AG04450 (cell line): Measurements from ENCODE around the gene TBC1D30. TPM values are rescaled to one million over a fixed set of nuclear protein-coding genes. Genes with fewer than 3 reads are reported as not detected.

Source experiments
- CTCF ChIA-PET: fragments of 300-600, 350-600 bp; formaldehyde crosslinking; extraction: SDS; loops from one replicate; lab custom pipeline; 2022; ENCODE audit warnings: antibody characterized with exemption, inconsistent platforms; lab: Charles Lee
- POLR2A ChIA-PET: fragments of 350-600 bp; formaldehyde crosslinking; extraction: SDS; loops from one replicate; lab custom pipeline; 2021; ENCODE audit warnings: antibody characterized with exemption, inconsistent platforms; lab: Yijun Ruan, JAX
- DNase-seq: peaks from one replicate; pipeline ENCODE4 v3.0.0-alpha.2; 2011; ENCODE audit warnings: low read depth, low spot score
- H3K27ac ChIP-seq: one replicate; pipeline ENCODE4 v1.5.1; 2012; ENCODE audit warnings: low read depth, low read length, control low read depth
- H3K27me3 ChIP-seq: one replicate; pipeline ENCODE4 v1.6.0; 2012; ENCODE audit warnings: low read length; ENCODE audit not compliant: control insufficient read depth, insufficient read depth
- H3K4me3 ChIP-seq: 2 replicates; pipeline ENCODE4 v1.5.1; 2011; ENCODE audit warnings: mild to moderate bottlenecking, low read depth, low read length, control low read depth
- H3K9me3 ChIP-seq: 2 replicates; pipeline ENCODE4 v1.5.1; 2012; ENCODE audit warnings: low read length; ENCODE audit not compliant: control insufficient read depth, insufficient read depth
- polyA plus RNA-seq: library from polyadenylated mRNA; depleted of rRNA; stranded (reverse); fragments of >200 nt; gene quantifications from 2 replicates; pipeline ENCODE4 v1.2.3, GENCODE V29; 2011
- TF ChIP-seq, protein P1 (sequence below): IDR thresholded peaks from 2 replicates; pipeline ENCODE4 v1.5.1; 2011; ENCODE audit warnings: low read depth, low read length, control low read depth, inconsistent platforms

TBC1D30 gene
- polyA plus RNA-seq, 1 experiment, result 0.40 TPM

DNA sequence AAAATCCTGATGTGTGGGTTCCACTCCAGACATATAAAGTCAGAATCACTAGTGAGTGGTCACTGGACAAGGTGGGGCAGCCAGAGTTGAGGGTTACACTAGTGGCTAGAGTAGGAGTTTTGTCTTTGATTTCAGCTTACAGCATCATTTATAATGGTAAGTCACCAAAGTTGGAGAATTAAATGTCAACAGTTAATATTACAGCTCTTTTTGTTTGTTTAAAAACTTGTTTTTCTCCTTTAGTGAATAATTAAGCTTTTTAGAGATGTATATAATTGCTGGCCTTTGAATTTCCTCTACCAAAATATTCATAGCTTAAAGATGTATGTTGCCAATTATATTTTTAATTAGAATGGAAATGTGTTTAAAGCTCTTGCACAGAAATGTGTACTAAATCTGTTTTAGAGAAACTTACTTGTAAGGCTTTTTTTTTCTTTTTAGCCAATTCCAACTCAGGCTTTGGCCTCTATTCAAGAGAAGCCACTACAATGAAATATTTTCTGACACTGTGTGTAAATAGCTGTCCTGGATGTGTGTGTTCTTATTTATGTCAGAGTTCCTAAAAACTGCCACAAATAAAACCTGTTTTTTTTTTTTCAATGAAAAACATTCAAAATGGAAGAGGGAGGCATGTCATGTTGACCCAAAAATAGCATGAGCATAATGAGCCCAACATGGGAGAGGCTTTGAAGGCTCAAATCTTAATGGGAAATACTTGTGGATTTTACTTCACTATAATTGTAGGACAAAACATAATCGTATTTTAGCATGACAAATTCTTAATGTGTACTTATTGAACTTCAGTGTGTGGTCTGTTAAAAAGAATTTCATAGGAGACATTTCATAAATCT lies 92.2 kb downstream of the TBC1D30 start:
- ChIA-PET CTCF (interaction anchor here (1.3 kb wide), 1 partner anchor 26 kb away, joined by 4 read pairs; no protein-coding TSS in a partner anchor), POLR2A (no interaction called here)
- no peak for DNase-seq
- H3K27me3 ChIP-seq, result peaks cover 44% of the 10 kb centered on the region
- no peak overlapping the region for H3K27ac ChIP-seq
- H3K9me3 ChIP-seq, result no peaks in the 10 kb centered on the region
- TF ChIP-seq, protein P1, sequence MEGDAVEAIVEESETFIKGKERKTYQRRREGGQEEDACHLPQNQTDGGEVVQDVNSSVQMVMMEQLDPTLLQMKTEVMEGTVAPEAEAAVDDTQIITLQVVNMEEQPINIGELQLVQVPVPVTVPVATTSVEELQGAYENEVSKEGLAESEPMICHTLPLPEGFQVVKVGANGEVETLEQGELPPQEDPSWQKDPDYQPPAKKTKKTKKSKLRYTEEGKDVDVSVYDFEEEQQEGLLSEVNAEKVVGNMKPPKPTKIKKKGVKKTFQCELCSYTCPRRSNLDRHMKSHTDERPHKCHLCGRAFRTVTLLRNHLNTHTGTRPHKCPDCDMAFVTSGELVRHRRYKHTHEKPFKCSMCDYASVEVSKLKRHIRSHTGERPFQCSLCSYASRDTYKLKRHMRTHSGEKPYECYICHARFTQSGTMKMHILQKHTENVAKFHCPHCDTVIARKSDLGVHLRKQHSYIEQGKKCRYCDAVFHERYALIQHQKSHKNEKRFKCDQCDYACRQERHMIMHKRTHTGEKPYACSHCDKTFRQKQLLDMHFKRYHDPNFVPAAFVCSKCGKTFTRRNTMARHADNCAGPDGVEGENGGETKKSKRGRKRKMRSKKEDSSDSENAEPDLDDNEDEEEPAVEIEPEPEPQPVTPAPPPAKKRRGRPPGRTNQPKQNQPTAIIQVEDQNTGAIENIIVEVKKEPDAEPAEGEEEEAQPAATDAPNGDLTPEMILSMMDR, result no peak
- no peak overlapping the region for H3K4me3 ChIP-seq

- H3K9me3 ChIP-seq, result no peaks in the 10 kb centered on the region
- ChIA-PET POLR2A (no interaction called here), CTCF (no interaction called here)
- H3K4me3 ChIP-seq, result no peak overlapping the region
- TF ChIP-seq, protein P1, result no peak
- no peak overlapping the region for H3K27ac ChIP-seq
- DNase-seq, result no peak
- H3K27me3 ChIP-seq, result peaks cover 37% of the 10 kb centered on the region
Observed at GRCh38 chr12:64918344-64918743, 93.9 kb downstream of the TBC1D30 start.

DNA sequence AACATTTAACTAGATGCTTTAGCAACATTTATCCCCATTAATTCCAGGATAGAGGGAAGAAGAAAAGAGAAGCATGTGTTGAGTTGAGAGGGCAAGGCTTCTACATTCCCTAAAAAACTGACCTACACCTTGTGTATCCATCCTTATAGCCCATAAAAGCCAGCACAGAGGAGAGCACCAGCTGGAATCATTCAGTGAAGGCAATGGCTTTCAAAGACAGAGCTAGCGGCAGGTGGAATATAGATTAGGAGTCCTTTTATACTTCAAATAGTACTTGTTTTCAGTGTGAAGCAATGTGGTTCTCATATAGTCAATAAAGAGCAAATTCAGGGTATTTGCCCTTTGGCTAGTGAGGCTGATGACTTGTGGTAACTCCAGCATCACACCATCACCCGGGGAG lies 94.4 kb downstream of the TBC1D30 start:
- peaks cover 35% of the 10 kb centered on the region for H3K27me3 ChIP-seq
- H3K27ac ChIP-seq, result no peak overlapping the region
- CTCF ChIA-PET, result no interaction called here
- no peak for DNase-seq
- TF ChIP-seq, protein P1, result no peak
- no peaks in the 10 kb centered on the region for H3K9me3 ChIP-seq
- POLR2A ChIA-PET, result no interaction called here
- no peak overlapping the region for H3K4me3 ChIP-seq

DNA sequence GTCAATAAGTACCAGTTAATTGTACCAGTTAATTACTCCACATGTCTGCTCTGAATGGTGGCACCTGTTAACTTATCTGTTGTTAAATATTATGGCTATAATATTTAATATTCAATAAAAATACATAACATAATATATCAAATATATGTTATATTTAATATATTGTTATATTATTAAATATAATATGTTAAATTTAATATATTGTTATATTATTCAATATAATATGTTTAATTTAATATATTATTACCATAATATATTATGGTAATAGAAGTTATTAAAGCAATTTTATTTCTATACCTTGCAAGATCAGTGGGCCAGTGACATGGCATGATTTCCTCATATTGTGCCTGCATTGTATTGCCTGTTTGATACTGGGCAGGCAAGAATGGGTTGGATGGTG lies 98.4 kb downstream of the TBC1D30 start:
- H3K9me3 ChIP-seq, result no peaks in the 10 kb centered on the region
- no peak overlapping the region for H3K27ac ChIP-seq
- no peak for DNase-seq
- TF ChIP-seq, protein P1, result no peak
- ChIA-PET POLR2A (no interaction called here), CTCF (no interaction called here)
- H3K4me3 ChIP-seq, result no peak overlapping the region
- peaks cover 24% of the 10 kb centered on the region for H3K27me3 ChIP-seq

GRCh38 chr12:64923536-64923935 lies 99.1 kb downstream of the TBC1D30 start:
- Histone ChIP-seq H3K27ac (no peak overlapping the region), H3K27me3 (peaks cover 22% of the 10 kb centered on the region), H3K4me3 (no peak overlapping the region), H3K9me3 (no peaks in the 10 kb centered on the region)
- DNase-seq, result no peak
- CTCF ChIA-PET, result no interaction called here
- POLR2A ChIA-PET, result no interaction called here
- TF ChIP-seq, protein P1, result no peak
